ENCODE data around the gene WDCP.
A peak's percentile ranks its signal among the peaks of the same experiment; 100 is the strongest.

WDCP gene

GRCh38 chr2:24024996-24025663 lies 22.1 kb downstream of the WDCP start:
- Histone ChIP-seq H2AFZ (ENCODE audit: low read depth, low read length) (no peak overlapping the region), H2BK5ac (ENCODE audit: low read depth, low read length, poor library complexity, severe bottlenecking) (no peak overlapping the region), H2BK15ac (ENCODE audit: low read depth, poor library complexity, severe bottlenecking) (no peak overlapping the region), H3K27ac (ENCODE audit: low read length, poor library complexity, severe bottlenecking) (no peak overlapping the region), H3K4me1 (ENCODE audit: control insufficient read depth, insufficient read depth, low read depth, low read length) (peaks cover 12% of the 10 kb centered on the region), H3K23ac (ENCODE audit: low read length in 2 of 2) (no peak overlapping the region), H3K27me3 (ENCODE audit: control insufficient read depth in 1 of 2, insufficient read depth in 1 of 2, low read length in 2 of 2) (no peaks in the 10 kb centered on the region), H3K4me2 (ENCODE audit: low read length, poor library complexity, severe bottlenecking) (no peak overlapping the region), H2BK120ac (ENCODE audit: low read depth, low read length) (no peak overlapping the region), H3K4me3 (ENCODE audit: insufficient read depth in 1 of 2, low read depth in 1 of 2, low read length in 2 of 2) (no peak overlapping the region), H4K91ac (ENCODE audit: low read length) (no peak overlapping the region), H2BK12ac (ENCODE audit: low read length in 2 of 2) (no peak overlapping the region), H3K9me3 (ENCODE audit: control insufficient read depth, low read length) (no peaks in the 10 kb centered on the region), H3K4ac (ENCODE audit: low read depth in 1 of 2, low read length in 2 of 2) (no peak overlapping the region), H4K8ac (ENCODE audit: low read length) (no peak overlapping the region), H3K36me3 (ENCODE audit: control insufficient read depth in 1 of 2, insufficient read depth in 2 of 2, low read depth in 1 of 2, low read length in 2 of 2) (peaks cover 31 to 45% of the 10 kb centered on the region in 2 experiments), H3K14ac (ENCODE audit: low read length in 2 of 2) (no peak overlapping the region), H3K79me1 (replicated peaks; ENCODE audit: low read length, poor library complexity, severe bottlenecking) (peaks cover 4% of the 10 kb centered on the region), H2AK5ac (ENCODE audit: low read length, severe bottlenecking) (no peak overlapping the region), H3K9ac (ENCODE audit: low read length) (no peak overlapping the region), H3K18ac (ENCODE audit: low read depth in 1 of 2, low read length in 2 of 2) (no peak overlapping the region)
- no peak for DNase-seq
- 96% methylated on average over 17 of the region's 17 CpGs for WGBS

GRCh38 chr2:24024018-24024417 lies 23.2 kb downstream of the WDCP start:
- WGBS = 73% methylated on average over 12 of the region's 12 CpGs
- H3K9me3 ChIP-seq (ENCODE audit: control insufficient read depth, low read length) = no peaks in the 10 kb centered on the region

DNA sequence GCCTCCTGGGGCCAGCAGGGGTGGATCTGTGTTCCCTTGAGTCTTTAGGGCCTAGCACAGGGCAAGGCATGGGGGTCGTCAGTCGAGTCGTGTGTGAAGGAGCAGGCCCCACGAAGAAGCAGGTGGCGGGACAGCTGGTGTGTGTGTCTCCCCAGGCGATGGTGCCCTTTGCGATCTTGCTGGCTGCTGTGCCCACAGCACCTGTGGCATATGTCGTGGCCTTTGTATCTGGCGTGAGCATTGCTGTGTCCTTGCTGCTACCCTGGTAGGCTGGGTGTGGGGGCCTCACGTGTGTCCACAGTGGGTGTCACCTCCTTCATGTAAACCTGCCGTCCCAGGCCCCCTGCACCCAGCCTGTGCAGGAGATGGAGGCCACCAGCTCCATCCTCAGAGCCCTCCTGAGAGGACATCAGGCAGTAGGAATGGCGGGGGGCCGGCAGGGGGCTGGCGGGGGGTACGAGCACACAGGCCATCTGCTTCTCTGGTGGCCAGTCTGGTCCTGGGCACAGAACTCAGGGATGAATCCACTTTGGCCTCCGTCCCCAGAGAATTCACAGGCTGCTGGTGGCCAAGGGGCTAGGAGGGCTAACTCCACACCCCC lies 24.1 kb downstream of the WDCP start:
- Histone ChIP-seq H3K4me2 (ENCODE audit: low read length, poor library complexity, severe bottlenecking) (no peak overlapping the region), H3K4me3 (ENCODE audit: insufficient read depth in 1 of 2, low read depth in 1 of 2, low read length in 2 of 2) (no peak overlapping the region), H3K18ac (ENCODE audit: low read depth in 1 of 2, low read length in 2 of 2) (no peak overlapping the region), H2BK15ac (ENCODE audit: low read depth, poor library complexity, severe bottlenecking) (no peak overlapping the region), H3K4me1 (ENCODE audit: control insufficient read depth, insufficient read depth, low read depth, low read length) (peaks cover 12% of the 10 kb centered on the region), H3K36me3 (ENCODE audit: control insufficient read depth in 1 of 2, insufficient read depth in 2 of 2, low read depth in 1 of 2, low read length in 2 of 2) (peaks cover 15 to 45% of the 10 kb centered on the region in 2 experiments), H3K27me3 (ENCODE audit: control insufficient read depth in 1 of 2, insufficient read depth in 1 of 2, low read length in 2 of 2) (no peaks in the 10 kb centered on the region), H2AK5ac (ENCODE audit: low read length, severe bottlenecking) (no peak overlapping the region), H4K91ac (ENCODE audit: low read length) (no peak overlapping the region), H3K27ac (ENCODE audit: low read length, poor library complexity, severe bottlenecking) (no peak overlapping the region), H3K23ac (ENCODE audit: low read length in 2 of 2) (no peak overlapping the region), H3K4ac (ENCODE audit: low read depth in 1 of 2, low read length in 2 of 2) (no peak overlapping the region), H3K9ac (ENCODE audit: low read length) (no peak overlapping the region), H2BK5ac (ENCODE audit: low read depth, low read length, poor library complexity, severe bottlenecking) (no peak overlapping the region), H3K9me3 (ENCODE audit: control insufficient read depth, low read length) (no peaks in the 10 kb centered on the region), H4K8ac (ENCODE audit: low read length) (no peak overlapping the region), H2BK120ac (ENCODE audit: low read depth, low read length) (no peak overlapping the region), H2AFZ (ENCODE audit: low read depth, low read length) (no peak overlapping the region), H3K79me1 (replicated peaks; ENCODE audit: low read length, poor library complexity, severe bottlenecking) (peaks cover 4% of the 10 kb centered on the region), H3K14ac (ENCODE audit: low read length in 2 of 2) (peak overlapping the region in 1 of 2 experiments; percentile 51), H2BK12ac (ENCODE audit: low read length in 2 of 2) (no peak overlapping the region)
- DNase-seq = no peak
- 94% methylated on average over 16 of the region's 16 CpGs for WGBS

More at GRCh38 chr2:24024018-24024417, 23.2 kb downstream of the WDCP start:
- Histone ChIP-seq H2BK120ac (ENCODE audit: low read depth, low read length) (no peak overlapping the region), H3K27ac (ENCODE audit: low read length, poor library complexity, severe bottlenecking) (no peak overlapping the region), H3K14ac (ENCODE audit: low read length in 2 of 2) (peak overlapping the region in 1 of 2 experiments; percentile 53), H3K4me3 (ENCODE audit: insufficient read depth in 1 of 2, low read depth in 1 of 2, low read length in 2 of 2) (no peak overlapping the region), H4K8ac (ENCODE audit: low read length) (no peak overlapping the region), H3K36me3 (ENCODE audit: control insufficient read depth in 1 of 2, insufficient read depth in 2 of 2, low read depth in 1 of 2, low read length in 2 of 2) (peaks cover 19 to 45% of the 10 kb centered on the region in 2 experiments), H2BK5ac (ENCODE audit: low read depth, low read length, poor library complexity, severe bottlenecking) (no peak overlapping the region), H3K4me1 (ENCODE audit: control insufficient read depth, insufficient read depth, low read depth, low read length) (peaks cover 12% of the 10 kb centered on the region), H3K23ac (ENCODE audit: low read length in 2 of 2) (no peak overlapping the region), H2BK15ac (ENCODE audit: low read depth, poor library complexity, severe bottlenecking) (no peak overlapping the region), H3K9ac (ENCODE audit: low read length) (no peak overlapping the region), H2AK5ac (ENCODE audit: low read length, severe bottlenecking) (no peak overlapping the region), H3K4ac (ENCODE audit: low read depth in 1 of 2, low read length in 2 of 2) (no peak overlapping the region), H3K4me2 (ENCODE audit: low read length, poor library complexity, severe bottlenecking) (no peak overlapping the region), H2BK12ac (ENCODE audit: low read length in 2 of 2) (no peak overlapping the region), H3K18ac (ENCODE audit: low read depth in 1 of 2, low read length in 2 of 2) (no peak overlapping the region), H3K27me3 (ENCODE audit: control insufficient read depth in 1 of 2, insufficient read depth in 1 of 2, low read length in 2 of 2) (no peaks in the 10 kb centered on the region), H4K91ac (ENCODE audit: low read length) (no peak overlapping the region), H2AFZ (ENCODE audit: low read depth, low read length) (no peak overlapping the region), H3K79me1 (replicated peaks; ENCODE audit: low read length, poor library complexity, severe bottlenecking) (peaks cover 4% of the 10 kb centered on the region)
- DNase-seq = no peak

DNA sequence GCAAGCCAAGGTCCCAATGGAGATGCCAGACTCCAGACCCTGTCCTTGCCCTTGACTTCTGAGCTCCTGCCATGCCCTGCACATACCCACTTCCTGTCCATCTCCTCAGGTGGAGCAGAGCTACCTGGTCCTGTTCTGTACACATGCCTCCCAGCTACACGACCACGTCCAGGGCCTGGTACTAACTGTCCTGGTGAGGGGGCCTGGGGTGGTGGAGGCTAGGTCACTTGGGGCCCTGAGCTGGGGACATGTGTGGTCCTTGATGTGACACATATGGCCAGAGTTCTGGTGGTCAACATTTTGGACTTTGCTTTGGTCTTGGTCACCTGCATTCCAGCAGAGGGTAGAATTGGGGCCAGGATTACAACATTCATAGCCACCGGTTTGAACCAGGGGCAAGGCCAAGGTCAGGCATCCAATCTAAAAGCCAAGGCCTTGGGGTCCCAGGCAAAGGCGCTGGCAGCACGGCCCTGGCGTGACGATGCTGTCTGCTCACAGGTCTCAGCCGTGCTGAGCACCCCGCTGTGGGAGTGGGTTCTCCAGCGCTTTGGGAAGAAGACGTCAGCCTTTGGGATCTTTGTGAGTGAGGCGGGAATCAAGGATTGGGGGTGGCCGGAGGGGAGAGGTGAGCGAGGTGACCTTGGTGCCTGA lies 24.7 kb downstream of the WDCP start:
- H3K79me1 ChIP-seq (replicated peaks; ENCODE audit: low read length, poor library complexity, severe bottlenecking) = peaks cover 4% of the 10 kb centered on the region
- WGBS = 93% methylated on average over 14 of the region's 14 CpGs

More for the DNA sequence above, 24.7 kb downstream of the WDCP start:
- H3K23ac ChIP-seq (ENCODE audit: low read length in 2 of 2) = peak overlapping the region in 1 of 2 experiments; percentile 61
- no peak overlapping the region for H3K4me3 ChIP-seq (ENCODE audit: insufficient read depth in 1 of 2, low read depth in 1 of 2, low read length in 2 of 2)
- no peak overlapping the region for H2BK120ac ChIP-seq (ENCODE audit: low read depth, low read length)
- no peak overlapping the region for H3K4me2 ChIP-seq (ENCODE audit: low read length, poor library complexity, severe bottlenecking)
- H2BK12ac ChIP-seq (ENCODE audit: low read length in 2 of 2) = no peak overlapping the region
- H2AK5ac ChIP-seq (ENCODE audit: low read length, severe bottlenecking) = no peak overlapping the region
- H3K27me3 ChIP-seq (ENCODE audit: control insufficient read depth in 1 of 2, insufficient read depth in 1 of 2, low read length in 2 of 2) = no peaks in the 10 kb centered on the region
- H2BK5ac ChIP-seq (ENCODE audit: low read depth, low read length, poor library complexity, severe bottlenecking) = no peak overlapping the region
- H3K36me3 ChIP-seq (ENCODE audit: control insufficient read depth in 1 of 2, insufficient read depth in 2 of 2, low read depth in 1 of 2, low read length in 2 of 2) = peaks cover 15 to 45% of the 10 kb centered on the region in 2 experiments
- no peak overlapping the region for H3K9ac ChIP-seq (ENCODE audit: low read length)
- no peak overlapping the region for H4K8ac ChIP-seq (ENCODE audit: low read length)
- no peak overlapping the region for H3K18ac ChIP-seq (ENCODE audit: low read depth in 1 of 2, low read length in 2 of 2)
- H3K9me3 ChIP-seq (ENCODE audit: control insufficient read depth, low read length) = no peaks in the 10 kb centered on the region
- H3K14ac ChIP-seq (ENCODE audit: low read length in 2 of 2) = no peak overlapping the region
- H3K4ac ChIP-seq (ENCODE audit: low read depth in 1 of 2, low read length in 2 of 2) = no peak overlapping the region
- H2AFZ ChIP-seq (ENCODE audit: low read depth, low read length) = no peak overlapping the region
- no peak overlapping the region for H4K91ac ChIP-seq (ENCODE audit: low read length)
- H3K27ac ChIP-seq (ENCODE audit: low read length, poor library complexity, severe bottlenecking) = no peak overlapping the region
- no peak overlapping the region for H2BK15ac ChIP-seq (ENCODE audit: low read depth, poor library complexity, severe bottlenecking)
- no peak for DNase-seq
- peaks cover 12% of the 10 kb centered on the region for H3K4me1 ChIP-seq (ENCODE audit: control insufficient read depth, insufficient read depth, low read depth, low read length)
